Smooth muscle cell (in vitro differentiated cells): Measurements from ENCODE around the gene P2RY6. TPM values are rescaled to one million over a fixed set of nuclear protein-coding genes. Genes with fewer than 3 reads are reported as not detected.

Experiments used
- DNase-seq: peaks from one replicate; lab custom pipeline; 2025; ENCODE audit not compliant: unreplicated experiment; lab: John Stamatoyannopoulos, UW
- H2AFZ ChIP-seq: fragments of 200-600 bp; sonication (generic); 2 replicates; pipeline ENCODE4 v1.6.0; 2016; ENCODE audit warnings: antibody characterized with exemption, low read depth, mild to moderate bottlenecking
- H3F3A ChIP-seq: fragments of 200-600 bp; sonication (generic); 2 replicates; pipeline ENCODE4 v1.6.0; 2017; ENCODE audit warnings: antibody characterized with exemption, low read depth
- H3K27ac ChIP-seq: fragments of 200-600 bp; sonication (generic); 2 replicates; pipeline ENCODE4 v1.5.1; 2016; ENCODE audit warnings: low read depth, mild to moderate bottlenecking
- H3K27me3 ChIP-seq: fragments of 200-600 bp; sonication (generic); 2 replicates; pipeline ENCODE4 v1.6.1; 2016; ENCODE audit warnings: low read depth, mild to moderate bottlenecking
- H3K36me3 ChIP-seq: fragments of 200-600 bp; sonication (generic); 2 replicates; pipeline ENCODE4 v1.5.1; 2016; ENCODE audit warnings: low read depth
- H3K4me1 ChIP-seq: fragments of 200-600 bp; sonication (generic); 2 replicates; pipeline ENCODE4 v1.5.1; 2016; ENCODE audit warnings: low read depth
- H3K4me2 ChIP-seq: fragments of 200-600 bp; sonication (generic); 2 replicates; pipeline ENCODE4 v1.6.0; 2016; ENCODE audit warnings: mild to moderate bottlenecking
- H3K4me3 ChIP-seq: fragments of 200-600 bp; sonication (generic); 2 replicates; pipeline ENCODE4 v1.5.1; 2016; ENCODE audit warnings: mild to moderate bottlenecking
- H3K79me2 ChIP-seq: fragments of 200-600 bp; sonication (generic); 2 replicates; pipeline ENCODE4 v1.6.0; 2016; ENCODE audit warnings: low read depth, mild to moderate bottlenecking
- H3K9ac ChIP-seq: fragments of 200-600 bp; sonication (generic); 2 replicates; pipeline ENCODE4 v1.6.0; 2016; ENCODE audit warnings: low read depth
- H3K9me3 ChIP-seq: fragments of 200-600 bp; sonication (generic); replicated peaks from 2 replicates; pipeline ENCODE4 v1.5.1; 2016; ENCODE audit warnings: low read depth
- H4K20me1 ChIP-seq: fragments of 200-600 bp; sonication (generic); 2 replicates; pipeline ENCODE4 v1.6.0; 2016; ENCODE audit warnings: low read depth
- CTCF ChIP-seq: fragments of 200-600 bp; sonication (generic); IDR thresholded peaks from 2 replicates; pipeline ENCODE4 v1.5.1; 2017; ENCODE audit warnings: borderline replicate concordance, mild to moderate bottlenecking, antibody characterized with exemption; ENCODE audit not compliant: insufficient read depth, poor library complexity, severe bottlenecking
- WGBS: methylation state at CpG from one replicate; pipeline ENCODE4 v1.1.7; 2016; ENCODE audit warnings: low lambda C conversion rate; 5-methylcytosine and 5-hydroxymethylcytosine counted together
- polyA plus RNA-seq: library from polyadenylated mRNA; unstranded; fragments of >200 nt; fragmentation: Nextera tagmentation; extraction: Ambion mirVana; gene quantifications from 2 replicates; pipeline ENCODE4 v1.2.1, GENCODE V29; 2016
- total RNA-seq: library from RNA; depleted of rRNA; stranded (reverse); fragments of >200 nt; gene quantifications from 2 replicates; pipeline ENCODE4 v1.2.3, GENCODE V29; 2014

The P2RY6 gene
- total and polyA plus RNA-seq, 2 experiments from 2014 or later, result 3.7 to 13.8 TPM

GRCh38 chr11:73333173-73333572, 61.0 kb downstream of the P2RY6 start:
- no peak for TF ChIP-seq CTCF
- Histone ChIP-seq H3K9me3 (no peaks in the 10 kb centered on the region), H3K4me3 (no peak overlapping the region), H3K27ac (peak overlapping the region; percentile 81), H3K36me3 (no peaks in the 10 kb centered on the region), H2AFZ (no peak overlapping the region), H3K79me2 (peaks cover 80% of the 10 kb centered on the region), H3K4me1 (peaks cover 56% of the 10 kb centered on the region), H3F3A (peaks cover 38% of the 10 kb centered on the region), H3K9ac (peak overlapping the region; percentile 51), H3K4me2 (peak overlapping the region; percentile 81), H4K20me1 (peaks cover 63% of the 10 kb centered on the region), H3K27me3 (no peaks in the 10 kb centered on the region)
- 95% methylated on average over 11 of the region's 11 CpGs for WGBS
- DNase-seq, result no peak

GRCh38 chr11:73333640-73334383, 61.7 kb downstream of the P2RY6 start:
- Histone ChIP-seq H4K20me1 (peaks cover 68% of the 10 kb centered on the region), H3K9ac (peak overlapping the region; percentile 51)

GRCh38 chr11:73334384-73335203, 62.5 kb downstream of the P2RY6 start:
- Histone ChIP-seq H3K27ac (peak overlapping the region; percentile 81), H3K4me3 (no peak overlapping the region), H3K9me3 (no peaks in the 10 kb centered on the region), H3K4me1 (peaks cover 56% of the 10 kb centered on the region), H3K4me2 (peak overlapping the region; percentile 81), H3F3A (peaks cover 38% of the 10 kb centered on the region), H3K27me3 (no peaks in the 10 kb centered on the region), H4K20me1 (peaks cover 76% of the 10 kb centered on the region), H3K9ac (peak overlapping the region; percentile 51), H2AFZ (no peak overlapping the region), H3K79me2 (peaks cover 81% of the 10 kb centered on the region), H3K36me3 (no peaks in the 10 kb centered on the region)
- TF ChIP-seq CTCF, result no peak
- 8% methylated on average over 6 of the region's 6 CpGs for WGBS
- DNase-seq, result peak; percentile 31

More at GRCh38 chr11:73333640-73334383, 61.7 kb downstream of the P2RY6 start:
- 65% methylated on average over 4 of the region's 4 CpGs for WGBS
- peaks cover 38% of the 10 kb centered on the region for H3F3A ChIP-seq
- no peak for DNase-seq
- no peaks in the 10 kb centered on the region for H3K27me3 ChIP-seq
- H3K4me1 ChIP-seq, result peaks cover 56% of the 10 kb centered on the region
- H3K4me2 ChIP-seq, result peak overlapping the region; percentile 81
- H3K27ac ChIP-seq, result peak overlapping the region; percentile 81
- no peak overlapping the region for H3K4me3 ChIP-seq
- no peak for TF ChIP-seq CTCF
- no peaks in the 10 kb centered on the region for H3K36me3 ChIP-seq
- H3K79me2 ChIP-seq, result peaks cover 80% of the 10 kb centered on the region
- no peak overlapping the region for H2AFZ ChIP-seq
- H3K9me3 ChIP-seq, result no peaks in the 10 kb centered on the region
